ENCODE data around the gene ARF5.

DNA sequence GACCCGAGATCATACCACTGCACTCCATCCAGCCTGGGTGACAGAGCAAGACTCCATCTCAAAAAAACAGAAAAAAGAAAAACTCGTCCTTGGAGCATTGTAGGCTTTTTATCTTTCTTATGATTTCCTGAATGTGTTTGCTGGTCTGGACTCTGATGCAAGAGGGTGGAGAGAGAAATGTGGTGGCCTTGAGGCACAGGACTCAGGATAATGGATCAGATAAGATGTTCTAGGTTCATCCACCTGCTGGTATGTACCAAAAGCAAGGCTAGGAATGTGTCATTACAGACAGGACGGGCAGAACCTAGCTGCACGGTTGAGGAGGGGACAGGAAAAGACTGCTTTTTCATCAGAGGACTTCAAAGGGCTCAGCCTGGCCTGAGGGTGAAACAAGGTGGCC is 36.3 kb upstream of the ARF5 start:
- TF ChIP-seq CTCF (IDR thresholded peaks at IDR 0.05; ENCODE audit: low read length) (no peak), EZH2 (optimal IDR thresholded peaks at IDR 0.05; ENCODE audit: low read depth, low read length) (no peak), EZH2phosphoT487 (IDR thresholded peaks at IDR 0.05; ENCODE audit: low read length) (no peak)
